Measurements from ENCODE around the gene KRT13.

DNA sequence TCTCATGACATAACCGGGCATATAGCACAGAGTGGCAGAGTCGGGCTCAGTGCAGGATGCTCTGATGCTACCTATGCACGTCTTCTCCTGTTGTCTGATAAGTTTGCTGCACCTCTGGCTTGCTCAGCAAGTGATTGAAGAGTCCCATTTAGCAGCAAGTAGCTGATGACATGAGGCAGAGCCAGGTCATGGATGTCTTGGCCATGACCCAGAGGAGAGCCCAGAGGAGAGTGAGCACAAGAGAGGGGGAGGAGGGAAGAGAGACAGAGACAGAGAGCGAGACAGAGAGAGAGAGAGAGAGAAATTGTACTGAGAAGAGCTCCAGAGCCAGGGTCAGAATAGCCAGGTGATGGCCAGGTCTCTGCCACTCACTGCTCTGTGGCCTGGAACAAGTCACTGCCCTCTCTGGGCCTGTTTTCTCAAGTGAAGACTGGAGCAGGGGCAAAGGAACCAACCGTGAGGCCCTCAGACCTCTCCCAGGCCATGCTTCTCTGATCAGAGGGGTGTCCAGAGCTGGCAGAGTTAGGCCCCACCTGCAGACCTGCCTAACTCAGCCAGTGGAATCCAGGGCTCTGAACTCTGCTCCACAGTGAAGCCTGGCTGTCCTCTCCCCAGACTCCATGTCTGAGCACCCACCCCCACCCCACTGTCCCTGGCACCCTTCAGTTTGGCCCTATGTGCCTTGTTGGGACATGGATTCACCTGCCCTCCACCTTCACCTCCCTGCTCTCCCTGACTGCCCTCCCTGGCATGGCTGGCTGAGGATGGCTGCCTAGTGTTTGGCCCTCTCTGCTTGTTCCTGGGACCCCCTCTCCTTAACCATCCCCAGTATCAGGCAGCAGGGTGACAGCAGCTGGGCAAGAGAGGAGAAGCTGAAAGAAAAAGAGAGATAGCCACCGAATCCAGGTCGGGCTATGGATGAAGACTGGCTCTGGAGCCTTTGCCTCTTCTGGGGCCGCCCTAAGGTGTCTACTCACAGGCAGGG lies 20.2 kb downstream of the KRT13 start:
- no peak for TF ChIP-seq POLR2AphosphoS5 (IDR thresholded peaks at IDR 0.05; ENCODE audit: low read depth)
- TF ChIP-seq, protein P1, sequence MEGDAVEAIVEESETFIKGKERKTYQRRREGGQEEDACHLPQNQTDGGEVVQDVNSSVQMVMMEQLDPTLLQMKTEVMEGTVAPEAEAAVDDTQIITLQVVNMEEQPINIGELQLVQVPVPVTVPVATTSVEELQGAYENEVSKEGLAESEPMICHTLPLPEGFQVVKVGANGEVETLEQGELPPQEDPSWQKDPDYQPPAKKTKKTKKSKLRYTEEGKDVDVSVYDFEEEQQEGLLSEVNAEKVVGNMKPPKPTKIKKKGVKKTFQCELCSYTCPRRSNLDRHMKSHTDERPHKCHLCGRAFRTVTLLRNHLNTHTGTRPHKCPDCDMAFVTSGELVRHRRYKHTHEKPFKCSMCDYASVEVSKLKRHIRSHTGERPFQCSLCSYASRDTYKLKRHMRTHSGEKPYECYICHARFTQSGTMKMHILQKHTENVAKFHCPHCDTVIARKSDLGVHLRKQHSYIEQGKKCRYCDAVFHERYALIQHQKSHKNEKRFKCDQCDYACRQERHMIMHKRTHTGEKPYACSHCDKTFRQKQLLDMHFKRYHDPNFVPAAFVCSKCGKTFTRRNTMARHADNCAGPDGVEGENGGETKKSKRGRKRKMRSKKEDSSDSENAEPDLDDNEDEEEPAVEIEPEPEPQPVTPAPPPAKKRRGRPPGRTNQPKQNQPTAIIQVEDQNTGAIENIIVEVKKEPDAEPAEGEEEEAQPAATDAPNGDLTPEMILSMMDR (IDR thresholded peaks at IDR 0.05; ENCODE audit: insufficient read depth, low read length), result no peak
- TF ChIP-seq, protein P2, sequence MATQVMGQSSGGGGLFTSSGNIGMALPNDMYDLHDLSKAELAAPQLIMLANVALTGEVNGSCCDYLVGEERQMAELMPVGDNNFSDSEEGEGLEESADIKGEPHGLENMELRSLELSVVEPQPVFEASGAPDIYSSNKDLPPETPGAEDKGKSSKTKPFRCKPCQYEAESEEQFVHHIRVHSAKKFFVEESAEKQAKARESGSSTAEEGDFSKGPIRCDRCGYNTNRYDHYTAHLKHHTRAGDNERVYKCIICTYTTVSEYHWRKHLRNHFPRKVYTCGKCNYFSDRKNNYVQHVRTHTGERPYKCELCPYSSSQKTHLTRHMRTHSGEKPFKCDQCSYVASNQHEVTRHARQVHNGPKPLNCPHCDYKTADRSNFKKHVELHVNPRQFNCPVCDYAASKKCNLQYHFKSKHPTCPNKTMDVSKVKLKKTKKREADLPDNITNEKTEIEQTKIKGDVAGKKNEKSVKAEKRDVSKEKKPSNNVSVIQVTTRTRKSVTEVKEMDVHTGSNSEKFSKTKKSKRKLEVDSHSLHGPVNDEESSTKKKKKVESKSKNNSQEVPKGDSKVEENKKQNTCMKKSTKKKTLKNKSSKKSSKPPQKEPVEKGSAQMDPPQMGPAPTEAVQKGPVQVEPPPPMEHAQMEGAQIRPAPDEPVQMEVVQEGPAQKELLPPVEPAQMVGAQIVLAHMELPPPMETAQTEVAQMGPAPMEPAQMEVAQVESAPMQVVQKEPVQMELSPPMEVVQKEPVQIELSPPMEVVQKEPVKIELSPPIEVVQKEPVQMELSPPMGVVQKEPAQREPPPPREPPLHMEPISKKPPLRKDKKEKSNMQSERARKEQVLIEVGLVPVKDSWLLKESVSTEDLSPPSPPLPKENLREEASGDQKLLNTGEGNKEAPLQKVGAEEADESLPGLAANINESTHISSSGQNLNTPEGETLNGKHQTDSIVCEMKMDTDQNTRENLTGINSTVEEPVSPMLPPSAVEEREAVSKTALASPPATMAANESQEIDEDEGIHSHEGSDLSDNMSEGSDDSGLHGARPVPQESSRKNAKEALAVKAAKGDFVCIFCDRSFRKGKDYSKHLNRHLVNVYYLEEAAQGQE (IDR thresholded peaks at IDR 0.05; ENCODE audit: insufficient replicate concordance, low read depth), result no peak
- TF ChIP-seq SPI1 (IDR thresholded peaks at IDR 0.05; ENCODE audit: borderline replicate concordance, low read depth), result no peak
